GM18526 (cell line): ENCODE data around the gene DPYD.

ENCODE experiments used
- POLR2A ChIP-seq: IDR thresholded peaks from 3 replicates; pipeline ENCODE4 v1.6.1; 2011; ENCODE audit not compliant: insufficient read length; ENCODE audit errors: extremely low read depth

DPYD gene

DNA sequence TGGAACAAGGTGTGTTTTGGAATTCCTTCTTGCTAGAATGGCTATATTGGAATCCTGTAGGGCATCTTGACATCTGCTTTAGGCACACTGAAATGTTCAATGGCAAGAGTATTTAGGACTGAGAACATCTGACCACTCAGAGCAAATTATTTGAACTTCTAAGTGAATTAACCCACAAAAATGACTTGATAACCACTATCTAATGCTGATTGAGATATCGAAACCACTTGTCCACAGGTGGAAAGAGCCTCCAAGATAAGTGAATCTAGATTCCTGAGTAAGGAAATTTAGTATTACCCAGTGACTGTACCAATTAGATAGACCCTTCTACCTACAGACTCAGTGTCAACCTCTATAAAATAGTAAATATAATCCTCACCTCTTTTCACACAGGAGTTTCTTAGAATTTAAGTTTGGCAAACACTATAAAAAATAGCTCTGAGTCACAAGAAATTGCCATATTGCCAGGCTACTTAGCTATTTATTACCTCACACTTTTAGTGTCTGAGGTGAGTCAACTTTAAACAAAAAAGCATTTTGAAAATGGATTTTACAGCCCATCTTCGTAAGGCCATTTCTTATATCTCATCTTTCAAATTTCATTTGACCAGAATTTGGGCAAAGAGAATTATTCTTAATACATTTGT is 777.5 kb downstream of the DPYD start:
- no peak for TF ChIP-seq POLR2A

DNA sequence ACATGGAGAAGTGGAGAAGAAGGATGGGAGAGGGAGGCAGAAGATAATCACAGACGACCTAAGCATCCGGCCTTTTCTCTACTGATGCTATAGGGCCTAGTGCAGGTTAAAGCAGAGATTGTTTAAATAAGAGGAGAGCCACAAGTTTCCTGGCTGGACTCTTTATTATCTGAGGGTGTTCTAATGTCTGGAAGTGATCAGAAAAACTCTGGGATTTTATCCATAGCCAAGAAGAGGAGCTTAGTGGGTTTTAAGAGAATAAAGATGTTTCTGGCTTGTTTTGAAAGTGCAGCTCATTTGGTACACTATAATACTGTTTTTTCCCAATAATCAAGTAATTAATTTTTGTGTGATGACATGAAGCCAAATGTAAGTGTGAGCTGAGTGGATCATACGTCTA is 780.2 kb downstream of the DPYD start:
- TF ChIP-seq POLR2A = no peak

DNA sequence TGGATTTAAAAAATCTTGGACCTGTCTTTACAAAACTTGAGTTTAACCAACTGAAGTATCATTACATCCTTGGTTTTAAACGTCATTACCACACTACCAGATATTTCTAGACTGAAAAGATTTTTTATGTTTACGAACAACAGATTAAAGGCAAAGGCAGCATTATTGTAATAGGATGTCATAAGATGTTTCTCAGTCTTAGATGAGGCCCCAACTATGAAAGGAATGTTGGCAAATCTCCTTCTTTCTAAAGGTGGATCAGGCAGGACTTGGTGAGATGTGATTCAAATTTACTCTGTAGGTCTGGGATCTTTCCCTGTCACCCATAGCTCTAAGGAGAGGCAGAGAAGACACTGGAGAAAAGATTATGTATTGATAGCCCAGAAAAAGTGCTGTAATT is 781.3 kb downstream of the DPYD start:
- TF ChIP-seq POLR2A = no peak

DNA sequence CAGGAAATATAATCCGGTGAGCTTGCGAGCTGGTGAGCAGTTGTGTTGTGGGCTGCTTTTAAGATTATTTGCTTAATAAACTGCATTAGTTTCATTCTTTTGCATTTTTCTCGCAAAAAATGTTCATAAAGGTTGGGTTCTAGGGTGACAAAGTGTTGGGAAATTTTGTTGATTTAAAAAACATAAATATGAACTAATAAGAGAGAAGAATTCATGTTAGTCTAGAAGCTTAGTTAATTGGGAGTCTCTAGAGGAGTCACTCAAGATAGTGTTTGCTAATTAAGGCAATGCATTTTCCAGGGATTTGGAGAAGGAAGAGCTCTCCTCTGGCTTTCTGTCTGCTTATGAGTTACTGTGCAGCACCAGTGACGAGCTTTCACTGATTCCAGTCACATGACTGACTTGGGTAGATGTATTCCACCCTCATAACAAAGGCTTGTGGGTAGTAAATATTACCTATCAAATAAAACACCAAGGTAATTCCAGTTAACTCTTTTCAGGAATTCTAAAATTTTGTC is 782.3 kb downstream of the DPYD start:
- no peak for TF ChIP-seq POLR2A

DNA sequence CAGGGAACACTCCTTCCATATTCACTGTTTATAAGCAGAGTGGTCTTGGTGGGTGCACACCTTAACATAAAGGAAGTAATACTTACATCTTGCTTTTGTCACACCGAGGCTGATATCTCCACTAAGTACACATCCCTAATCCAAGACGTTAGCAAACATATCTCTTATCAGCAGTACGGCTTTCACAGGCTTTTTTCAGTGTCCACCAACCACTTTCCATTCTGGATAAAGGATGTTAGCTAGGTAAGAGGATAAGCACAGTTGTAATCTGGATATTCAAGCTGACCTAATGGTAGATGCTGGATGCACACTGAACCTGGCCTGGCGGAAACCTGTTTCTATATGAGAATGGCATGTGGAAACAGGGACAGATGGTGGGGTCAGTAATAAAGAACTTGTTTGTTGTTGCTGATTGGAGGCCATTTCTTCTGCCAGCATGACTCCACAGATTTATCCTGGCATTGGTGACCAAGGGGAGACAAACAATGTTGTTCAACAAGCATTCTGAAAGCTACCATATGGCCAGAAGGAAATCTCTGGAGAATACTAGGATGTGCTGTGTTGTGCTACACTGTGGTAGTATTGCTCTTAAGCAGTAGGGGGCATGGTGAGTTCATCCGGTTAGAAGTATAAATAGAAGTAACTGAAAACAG is 782.8 kb downstream of the DPYD start:
- TF ChIP-seq POLR2A = no peak

DNA sequence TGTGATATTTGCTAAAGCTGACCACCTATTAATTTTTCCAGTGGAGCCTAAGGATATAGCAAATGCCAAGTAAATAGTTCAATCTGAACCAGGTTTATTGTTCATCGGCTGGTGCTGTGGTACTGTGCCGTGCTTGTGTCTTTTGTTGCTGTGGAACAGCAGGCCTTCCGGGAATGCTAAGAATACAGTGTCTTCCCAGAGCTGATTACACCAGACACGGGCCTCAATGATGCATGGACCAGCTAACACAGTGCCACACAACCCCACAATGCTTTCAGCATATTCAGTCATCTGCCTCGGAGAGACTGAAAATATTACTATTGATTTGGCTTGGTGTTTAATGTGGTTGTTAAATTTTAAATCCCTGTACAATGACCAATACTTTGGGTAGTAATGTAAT is 783.8 kb downstream of the DPYD start:
- TF ChIP-seq POLR2A = no peak

DNA sequence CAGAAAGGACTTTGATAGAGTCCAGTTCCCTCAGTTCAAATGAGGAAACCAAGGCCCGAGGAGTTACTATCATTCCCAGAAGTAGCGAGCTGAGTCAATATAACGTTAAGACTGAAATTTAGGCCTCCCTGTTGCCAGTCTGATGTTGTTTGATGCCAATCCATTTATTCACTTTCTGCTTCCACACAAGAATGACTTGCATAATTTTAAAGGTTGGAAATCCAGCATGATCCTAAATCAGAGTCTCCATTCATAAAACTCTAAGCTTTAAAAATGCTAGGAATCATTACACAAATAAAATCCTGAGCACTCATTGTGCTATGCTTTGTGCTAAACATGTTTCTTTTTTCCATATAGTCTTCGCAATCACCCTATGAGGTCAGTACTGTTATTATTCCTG is 784.9 kb downstream of the DPYD start:
- no peak for TF ChIP-seq POLR2A

DNA sequence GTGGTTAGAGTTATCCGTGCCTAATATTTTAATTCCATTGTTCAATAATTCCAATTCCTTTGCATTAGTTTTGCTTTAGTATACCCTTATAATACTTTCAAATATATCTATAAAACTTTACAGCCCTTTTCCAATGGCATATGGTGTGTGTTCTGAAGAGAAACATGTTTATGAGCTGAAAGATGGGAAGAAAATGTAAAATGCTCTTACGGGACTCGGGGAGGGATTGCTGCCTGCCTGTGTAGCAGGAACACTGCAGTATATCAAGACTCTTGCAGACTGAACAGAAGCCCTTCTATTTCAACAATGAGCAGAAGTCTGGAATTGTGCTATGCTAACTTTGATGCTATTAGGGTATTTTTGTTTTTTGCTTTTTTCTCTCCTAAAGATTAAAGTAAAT is 792.4 kb downstream of the DPYD start:
- no peak for TF ChIP-seq POLR2A

DNA sequence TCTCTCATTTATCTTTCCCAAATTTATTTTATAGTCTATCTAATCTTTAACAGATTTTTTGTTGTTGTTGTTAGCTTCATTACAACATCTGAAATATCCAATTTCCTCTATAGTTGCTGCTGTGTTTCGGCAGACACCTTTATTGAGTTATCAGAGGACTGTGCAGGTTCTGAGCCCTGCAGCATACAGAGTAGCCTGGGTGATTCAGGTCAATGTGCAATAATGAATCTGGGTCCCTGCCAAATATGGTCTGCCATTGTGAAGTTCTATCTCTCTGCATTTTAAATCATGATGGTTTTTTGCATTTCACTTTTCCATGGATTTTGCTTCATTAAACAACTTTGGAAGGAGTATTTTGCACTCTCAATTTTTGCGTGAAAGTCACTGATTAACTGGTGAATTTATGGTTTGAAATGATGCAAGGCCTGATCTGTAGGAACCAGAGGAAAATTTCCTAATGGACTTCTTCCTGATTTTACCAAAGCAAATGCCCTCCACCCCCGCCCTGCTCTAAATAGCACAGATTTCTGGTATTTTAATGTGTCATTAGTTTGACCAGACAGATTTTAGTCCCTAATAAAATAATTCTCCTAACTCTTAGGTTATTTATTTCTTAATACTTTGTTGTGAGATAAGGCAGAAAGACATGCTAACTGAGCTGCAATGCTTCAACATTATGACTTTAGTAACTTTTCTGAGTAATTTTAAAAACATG is 797.0 kb downstream of the DPYD start:
- no peak for TF ChIP-seq POLR2A

DNA sequence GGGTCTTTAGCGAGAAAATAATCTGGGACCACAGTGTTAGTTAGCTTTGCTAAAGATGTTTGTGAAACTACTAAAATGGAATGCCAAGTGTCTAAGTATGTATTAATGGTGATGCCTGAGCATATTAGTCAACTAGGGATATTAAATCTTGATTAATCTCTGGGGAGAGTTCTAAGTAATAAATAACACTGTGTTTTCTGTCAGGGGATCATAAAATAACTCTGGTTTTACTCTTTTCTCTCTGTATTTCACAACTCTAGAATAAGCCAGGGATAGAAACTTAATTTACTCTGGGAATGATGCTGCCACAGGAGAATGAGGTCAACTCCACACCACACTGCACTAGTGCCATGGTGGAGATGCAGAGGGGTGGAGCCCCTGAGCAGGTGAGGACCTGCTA is 800.0 kb downstream of the DPYD start:
- no peak for TF ChIP-seq POLR2A

DNA sequence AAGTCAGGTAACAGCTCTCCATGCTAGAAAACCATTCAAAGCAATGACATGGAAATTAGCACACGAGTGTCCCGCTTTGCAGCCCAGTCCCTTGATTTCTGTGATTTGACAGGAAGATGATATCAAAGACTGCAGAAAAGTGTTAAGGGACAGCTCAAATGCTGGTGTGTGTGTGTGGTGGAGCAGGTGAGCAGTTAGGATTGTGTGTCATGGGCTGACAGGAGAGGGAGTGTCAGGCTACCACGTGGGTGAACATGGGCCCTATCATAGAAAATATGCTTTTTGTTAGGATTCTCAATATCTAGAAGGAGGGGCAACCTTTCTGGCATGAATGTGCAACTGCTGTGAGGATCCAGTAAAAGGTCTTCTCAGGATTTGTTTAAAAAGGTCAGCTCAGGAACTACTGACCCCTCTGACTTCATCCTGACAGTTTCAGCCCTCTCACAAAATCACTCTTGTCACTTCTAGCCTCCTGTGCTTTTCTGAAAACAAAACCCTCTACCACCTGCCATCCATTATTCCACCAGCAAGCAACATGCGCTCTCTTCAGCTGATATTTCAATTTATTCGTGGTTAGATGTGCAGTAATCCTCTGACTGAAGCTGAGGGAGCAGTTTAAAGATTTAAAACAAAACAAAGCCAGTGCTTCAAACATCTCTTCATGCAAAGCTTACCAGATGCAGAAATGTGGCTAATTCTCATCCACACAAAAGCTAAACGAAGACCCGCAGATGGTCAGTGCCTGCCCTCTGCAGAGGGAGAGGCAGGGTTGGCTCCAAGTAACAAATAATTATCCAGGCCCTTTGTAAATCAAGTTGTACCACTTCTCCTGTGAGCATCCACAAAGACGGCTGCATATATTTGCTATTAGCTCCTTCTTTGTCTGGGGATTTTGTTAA is 801.3 kb downstream of the DPYD start:
- no peak for TF ChIP-seq POLR2A

DNA sequence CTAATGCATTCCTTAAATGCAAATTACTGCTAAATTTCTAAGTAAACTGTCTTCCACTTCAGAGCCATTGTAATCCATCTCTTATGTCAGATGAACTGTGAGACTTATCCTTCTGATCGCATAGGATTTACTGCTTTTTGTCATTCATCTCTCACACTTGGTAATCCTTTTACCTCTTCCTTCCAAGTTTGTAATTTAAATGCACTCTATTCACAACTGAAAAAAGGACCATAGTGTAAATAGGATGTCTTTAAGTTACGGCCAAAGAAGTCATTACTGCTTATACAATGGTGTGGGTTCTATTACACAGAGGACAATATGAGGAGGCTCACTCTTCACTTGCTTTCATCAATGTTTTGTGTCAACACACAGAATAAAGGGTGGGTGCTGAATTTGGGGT is 806.0 kb downstream of the DPYD start:
- TF ChIP-seq POLR2A = no peak

DNA sequence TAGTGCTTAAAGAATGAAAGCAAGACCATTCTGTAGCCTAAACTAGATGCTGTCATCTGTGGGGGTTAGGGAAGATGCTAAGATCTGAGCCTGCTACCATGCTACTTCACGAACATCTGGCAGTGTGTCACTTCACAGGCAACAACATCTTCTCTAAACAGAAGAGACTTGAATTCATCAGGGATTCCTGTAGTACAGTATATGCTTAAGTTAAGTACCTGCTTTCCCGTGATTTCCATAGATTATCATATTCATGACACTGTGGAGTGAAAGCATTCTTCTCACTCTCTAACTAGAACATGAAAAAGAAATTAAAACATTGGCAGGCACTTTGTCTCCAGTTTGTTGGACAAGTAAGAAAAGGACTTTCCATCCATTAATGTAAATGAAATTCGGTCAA is 808.4 kb downstream of the DPYD start:
- no peak for TF ChIP-seq POLR2A

DNA sequence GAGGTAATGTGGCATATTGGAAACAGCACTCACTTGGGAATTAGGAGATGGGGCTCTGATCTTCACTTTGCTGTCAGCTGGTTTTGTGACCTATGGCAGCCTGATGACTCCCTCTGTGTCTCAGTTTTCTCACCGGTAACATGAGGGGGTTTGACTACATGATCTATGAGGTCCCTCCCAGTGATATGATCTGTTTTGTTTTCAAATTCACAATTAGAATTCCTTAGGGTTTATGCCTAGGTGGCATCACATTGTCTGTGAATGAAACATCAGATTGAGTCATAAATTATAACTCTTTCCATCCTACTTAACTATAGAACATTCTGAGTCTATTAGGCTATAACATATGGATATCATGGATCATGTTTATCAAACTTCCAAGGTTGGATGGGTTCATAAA is 812.7 kb downstream of the DPYD start:
- no peak for TF ChIP-seq POLR2A

DNA sequence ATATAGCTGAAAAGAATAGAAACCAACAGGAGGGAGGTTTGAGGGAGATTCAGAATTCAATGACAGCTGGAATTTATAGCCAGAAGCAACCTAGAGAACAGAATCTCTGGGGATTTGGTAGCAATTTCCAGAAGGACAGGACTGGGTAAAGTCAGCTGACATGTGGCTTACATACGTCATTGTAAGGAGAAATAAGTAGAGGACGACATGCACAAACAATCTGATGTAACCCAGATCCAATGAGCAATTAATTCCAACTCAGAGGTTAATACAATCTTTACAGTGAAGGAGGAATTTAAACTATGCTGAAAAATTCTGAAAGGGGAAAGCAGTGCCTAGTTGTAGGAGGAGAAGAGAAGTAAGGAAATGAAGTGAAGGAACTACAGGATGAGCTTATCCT is 815.3 kb downstream of the DPYD start:
- no peak for TF ChIP-seq POLR2A
